Activated CD8-positive, alpha-beta memory T cell treated with anti-CD3 and anti-CD28 coated beads, Interleukin-2, amount 50 U/mL, for 1 hour (primary cell): ENCODE data around the gene UBA6.
"Not testable (repeated sequence)": the region's sequence is repeated elsewhere in the genome, so short reads cannot be mapped to it uniquely, and the experiment has no call there.

Experiments
- DNase-seq: peaks from one replicate; pipeline ENCODE4 v3.0.0-alpha.2; 2020; ENCODE audit errors: extremely low read depth

Gene UBA6

DNA sequence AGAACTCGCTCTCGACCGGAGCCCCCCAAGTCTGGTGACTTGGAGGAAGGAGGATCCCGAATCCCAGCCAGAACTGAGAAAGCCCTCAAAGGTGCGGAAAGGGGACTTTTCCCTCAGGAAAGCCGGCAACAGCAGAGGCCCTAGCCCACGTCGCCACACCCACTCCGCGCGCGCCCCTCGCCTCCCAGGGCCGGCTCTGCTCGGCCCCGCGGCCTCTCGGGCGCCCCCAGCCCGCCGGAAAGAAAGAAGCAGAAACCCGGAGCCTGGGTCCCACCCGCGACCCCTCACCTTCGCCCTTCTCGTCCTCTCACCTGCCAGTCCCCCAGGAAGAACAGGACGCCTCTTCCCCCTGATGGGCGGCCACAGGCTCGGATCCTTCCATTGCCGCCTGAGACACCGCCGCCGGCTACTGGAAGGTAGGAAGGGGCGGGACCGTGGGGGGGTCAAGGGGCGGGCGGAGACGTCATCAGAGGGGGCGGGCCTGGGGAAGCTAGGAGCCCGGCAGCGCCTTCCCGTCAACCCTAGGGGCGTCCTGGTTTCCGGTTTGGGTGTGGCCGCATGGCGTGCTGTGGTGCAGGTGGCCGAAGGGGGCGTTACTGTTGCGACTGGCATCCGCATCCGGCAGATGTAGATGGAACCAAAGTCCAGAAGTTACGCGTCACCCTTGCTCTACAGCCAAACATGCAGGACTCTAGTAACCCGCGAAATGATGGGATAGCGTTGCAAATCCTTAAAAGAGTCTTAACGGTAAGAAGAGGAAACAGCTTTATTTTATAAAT lies at the start of gene UBA6:
Gene UBA6, minus strand, starts transcription at position 418 of the 779 bp plus-strand sequence. Its CDS starts 36 bp downstream, at position 382.
- peak; percentile 91 for DNase-seq

DNA sequence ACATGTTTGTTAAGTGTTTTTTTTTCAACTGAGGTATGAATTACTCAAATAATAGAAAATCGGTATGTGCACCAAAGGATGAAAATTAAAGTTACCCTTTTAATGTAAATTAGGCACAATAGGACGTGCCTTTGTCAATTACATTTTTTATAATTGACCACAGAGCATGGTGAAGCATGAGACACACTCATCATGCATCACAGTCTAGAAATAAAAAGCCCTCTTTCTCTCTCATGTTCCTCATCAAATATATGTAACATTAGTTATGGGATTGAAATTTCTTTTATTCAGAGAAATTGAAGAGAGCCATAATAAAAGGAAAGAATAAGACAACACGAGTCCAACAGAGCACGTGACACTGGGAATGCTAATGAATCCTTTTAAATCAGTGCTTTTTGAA lies 49.7 kb upstream of the UBA6 start:
- no peak for DNase-seq

- DNase-seq, result no peak
Measured at GRCh38 chr4:67749286-67749685, 48.3 kb upstream of the UBA6 start.

DNA sequence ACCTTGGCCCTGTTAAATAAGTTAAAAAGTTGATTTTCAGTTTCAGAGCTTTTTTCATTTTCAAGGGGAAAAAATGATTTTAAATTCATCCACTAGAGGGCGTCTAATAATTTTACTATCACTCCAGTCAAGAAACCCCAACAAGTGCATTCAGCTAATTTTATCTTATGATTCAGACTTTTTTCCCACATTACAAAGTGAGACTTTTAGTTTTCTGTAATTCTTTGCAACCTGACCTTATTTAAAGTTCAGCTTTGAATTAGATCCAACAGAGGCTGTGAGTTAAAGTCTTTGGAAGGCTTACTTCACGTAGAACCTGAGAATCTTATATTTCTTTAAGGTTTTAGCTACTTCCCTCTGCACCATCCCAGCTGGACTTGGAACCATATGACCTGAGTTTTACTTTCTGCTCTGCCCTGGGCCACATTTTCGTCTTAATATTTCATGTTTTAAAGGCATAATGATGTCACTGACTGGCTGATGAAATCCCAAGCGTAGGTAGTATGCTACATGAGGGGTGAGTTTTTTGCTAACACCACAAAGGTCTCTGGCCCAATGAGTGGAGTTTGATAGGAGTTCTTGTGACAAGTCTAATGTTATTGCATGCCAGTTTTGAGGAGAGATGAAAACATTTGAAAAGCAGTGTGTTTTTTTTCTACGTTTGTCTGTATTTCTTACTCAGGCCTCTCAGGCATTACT lies 46.0 kb upstream of the UBA6 start:
- DNase-seq, result no peak

- no peak for DNase-seq
Measured at GRCh38 chr4:67744561-67745283, 43.8 kb upstream of the UBA6 start.

DNA sequence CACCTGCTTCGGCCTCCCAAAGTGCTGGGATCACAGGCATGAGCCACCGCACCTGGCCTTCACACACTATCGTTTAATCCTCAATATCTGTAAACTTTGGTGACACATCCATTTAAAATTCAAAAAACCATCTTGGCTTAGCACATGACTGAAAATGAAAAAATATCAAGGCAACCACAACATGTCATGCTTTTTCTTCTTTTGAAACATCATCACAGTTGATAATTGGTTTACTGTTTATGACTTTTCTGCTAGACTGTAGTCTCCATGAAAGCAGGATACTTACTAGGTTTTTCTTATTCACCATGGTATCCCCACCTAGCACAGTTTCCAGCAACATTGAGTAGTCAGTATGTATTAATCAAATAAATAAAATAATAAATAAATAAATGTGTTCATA lies 42.2 kb upstream of the UBA6 start:
- DNase-seq, result no peak

DNA sequence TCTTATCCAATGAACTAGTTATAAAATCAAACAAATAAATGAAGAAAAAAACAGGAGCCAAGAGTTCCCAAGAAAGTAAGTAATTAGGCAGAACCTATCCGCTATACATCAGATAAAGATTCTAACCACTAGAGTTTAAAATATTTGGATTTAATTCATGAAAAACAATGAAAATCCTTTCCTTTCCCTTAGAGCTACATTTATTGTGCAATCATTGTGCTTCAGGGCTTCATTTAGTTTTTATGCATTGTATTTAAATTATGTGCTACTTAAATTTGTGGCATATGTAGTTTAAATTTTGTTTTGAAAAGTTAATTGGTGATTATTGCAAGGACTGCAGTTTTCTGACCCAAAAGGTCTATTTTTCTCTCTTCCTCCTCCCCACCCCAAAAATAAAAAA lies 35.3 kb upstream of the UBA6 start:
- DNase-seq, result no peak

- no peak for DNase-seq
Measured at GRCh38 chr4:67735325-67735724, 34.4 kb upstream of the UBA6 start.

DNA sequence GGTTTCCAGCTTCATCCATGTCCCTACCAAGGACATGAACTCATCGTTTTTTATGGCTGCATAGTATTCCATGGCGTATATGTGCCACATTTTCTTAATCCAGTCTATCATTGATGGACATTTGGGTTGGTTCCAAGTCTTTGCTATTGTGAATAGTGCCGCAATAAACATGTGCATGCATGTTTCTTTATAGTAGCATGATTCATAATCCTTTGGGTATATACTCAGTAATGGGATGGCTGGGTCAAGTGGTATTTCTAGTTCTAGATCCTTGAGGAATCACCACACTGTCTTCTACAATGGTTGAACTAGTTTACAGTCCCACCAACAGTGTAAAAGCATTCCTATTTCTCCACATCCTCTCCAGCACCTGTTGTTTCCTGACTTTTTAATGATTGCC lies 29.6 kb upstream of the UBA6 start:
- not testable (repeated sequence) for DNase-seq

DNA sequence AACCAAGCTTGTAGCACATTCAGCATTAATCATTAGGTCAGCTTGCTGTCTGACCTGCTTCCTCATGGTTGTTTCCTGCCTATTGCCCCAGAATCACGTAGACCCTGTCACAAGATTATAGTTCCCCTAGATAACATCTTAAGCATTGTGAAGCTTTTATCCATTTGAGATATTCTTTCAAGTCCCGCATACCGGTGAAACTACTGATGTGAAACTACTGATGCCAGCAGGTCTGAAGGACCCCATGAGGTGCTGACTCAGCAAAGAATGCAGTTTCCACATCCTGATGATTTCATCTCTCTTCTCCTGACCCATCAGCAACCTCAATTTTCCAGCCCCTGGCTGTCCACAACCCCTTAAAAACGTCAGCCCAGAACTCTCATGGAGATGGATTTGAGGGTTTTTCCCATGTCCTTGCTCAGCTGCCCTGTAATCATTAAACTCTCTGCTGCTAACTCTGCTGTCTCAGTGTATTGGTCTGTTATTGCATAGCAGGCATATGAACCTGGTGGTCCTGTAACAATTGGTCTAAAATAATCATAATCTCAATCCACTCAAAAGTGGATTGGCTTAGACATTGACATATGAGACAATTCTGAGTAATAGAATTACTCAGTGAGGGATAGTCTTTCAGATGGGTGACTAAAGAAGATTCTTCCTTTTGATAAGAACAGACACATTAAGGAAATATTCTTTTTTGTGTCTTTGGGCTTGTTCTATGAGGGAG lies 26.3 kb upstream of the UBA6 start:
- no peak for DNase-seq

GRCh38 chr4:67725981-67726380 lies 25.0 kb upstream of the UBA6 start:
- DNase-seq, result no peak

- DNase-seq, result no peak
Measured at GRCh38 chr4:67725132-67725531, 24.2 kb upstream of the UBA6 start.

DNA sequence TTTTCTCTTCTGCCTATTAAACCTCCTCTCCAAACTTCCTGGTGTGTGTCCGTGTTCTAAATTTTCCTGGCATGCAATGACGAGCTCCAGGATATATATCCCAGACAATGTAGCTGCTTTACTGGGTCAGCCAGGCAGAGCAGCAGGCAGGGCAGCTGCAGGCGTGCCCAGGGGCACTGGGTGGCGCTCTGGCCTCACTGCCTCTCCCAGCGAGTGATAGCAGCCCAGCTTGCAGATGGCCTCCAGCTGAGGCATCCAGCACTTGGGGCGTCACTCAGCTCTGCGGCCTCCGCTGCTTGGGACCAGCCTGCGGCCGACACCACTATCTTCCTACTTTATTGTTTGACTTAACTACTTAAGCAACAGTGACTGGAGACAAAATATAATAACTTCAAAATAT lies 23.0 kb upstream of the UBA6 start:
- no peak for DNase-seq

DNA sequence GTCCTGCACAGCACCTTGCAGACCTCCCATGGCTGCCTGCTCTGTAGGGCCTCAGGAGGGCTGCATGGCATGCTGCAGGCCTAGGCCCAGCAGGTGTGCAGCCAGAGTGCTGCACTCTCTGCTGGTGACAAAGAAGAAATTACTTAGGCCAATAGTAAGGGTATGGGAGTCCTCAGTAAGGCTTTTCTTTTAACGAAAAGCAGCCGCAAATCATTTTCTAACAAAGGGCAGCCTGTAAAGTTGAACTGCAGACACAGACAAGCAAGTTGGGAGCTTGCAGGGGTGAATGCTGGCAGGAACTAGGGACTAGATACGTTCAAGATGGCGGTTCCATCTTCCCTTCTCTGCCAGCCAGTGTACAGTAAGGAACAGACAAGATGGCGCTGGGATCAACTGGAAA lies 22.4 kb upstream of the UBA6 start:
- no peak for DNase-seq

DNA sequence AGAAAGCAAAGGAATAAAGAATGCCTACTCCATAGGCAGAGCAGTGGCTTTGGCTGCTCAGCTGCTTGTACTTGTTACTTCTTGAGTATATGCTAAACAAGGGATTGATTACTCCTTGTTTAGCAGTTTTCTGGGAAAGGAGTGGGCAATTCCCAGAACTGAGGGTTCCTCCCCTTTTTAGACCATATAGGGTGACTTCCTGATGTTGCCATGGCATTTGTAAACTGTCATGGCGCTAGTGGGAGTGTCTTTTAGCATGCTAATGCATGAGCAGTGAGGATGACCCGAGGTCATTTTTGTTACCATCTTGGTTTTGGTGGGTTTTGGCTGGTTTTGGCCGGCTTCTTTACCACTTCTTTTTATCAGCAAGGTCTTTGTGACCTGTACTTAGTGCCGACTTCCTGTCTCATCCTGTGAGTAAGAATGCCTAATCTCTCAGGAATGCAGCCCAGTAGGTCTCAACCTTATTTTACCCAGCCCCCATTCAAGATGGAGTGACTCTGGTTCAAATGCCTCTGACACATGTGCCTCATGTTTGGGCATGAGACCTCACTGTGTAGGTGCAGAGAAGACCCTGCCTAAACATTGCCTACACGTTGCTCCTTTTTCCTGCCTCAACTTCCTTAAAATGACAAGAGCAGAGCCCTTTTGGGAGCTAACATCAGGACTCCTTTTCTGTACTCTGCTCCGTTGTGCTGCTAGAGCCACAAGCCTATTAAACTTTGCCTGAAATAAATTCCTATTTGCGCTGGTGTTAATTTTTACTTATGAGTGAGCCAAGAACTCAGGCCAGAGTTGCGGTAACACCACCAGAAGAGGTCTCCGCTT lies 21.0 kb upstream of the UBA6 start:
- DNase-seq, result no peak

- DNase-seq, result no peak
Measured at GRCh38 chr4:67721315-67721769, 20.4 kb upstream of the UBA6 start.

DNA sequence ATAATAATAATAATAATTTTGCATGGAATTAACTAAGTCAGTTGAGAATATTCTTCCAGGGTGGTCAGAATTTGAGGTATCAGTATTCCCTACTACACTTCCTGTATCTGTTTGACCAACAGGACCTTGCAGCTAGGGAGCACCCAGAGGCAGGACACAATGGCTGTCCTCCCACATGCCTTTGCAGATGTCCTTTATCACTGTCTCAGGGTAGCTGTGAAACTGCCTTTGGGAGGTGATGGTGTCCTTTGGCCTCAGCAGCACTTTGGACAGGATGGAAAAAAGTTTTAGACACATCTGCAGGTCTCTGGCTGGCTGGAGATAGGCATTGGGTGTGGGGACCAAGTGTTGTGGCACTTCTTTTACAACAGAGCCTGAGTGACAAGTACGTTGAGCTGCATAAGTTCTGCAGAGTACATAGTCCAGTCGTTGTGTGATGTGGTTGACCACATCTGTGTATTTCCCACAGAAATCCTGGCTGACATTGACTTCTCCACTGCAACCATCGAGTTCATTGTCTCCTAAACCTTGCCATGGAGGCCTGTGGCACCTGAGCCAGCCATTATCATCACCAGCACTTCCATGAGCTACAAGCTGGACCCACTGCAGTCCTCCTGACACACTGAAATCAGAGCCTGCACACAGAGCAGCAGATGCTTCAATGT lies 19.1 kb upstream of the UBA6 start:
- DNase-seq, result no peak

- DNase-seq, result no peak
Measured at GRCh38 chr4:67718848-67719247, 17.9 kb upstream of the UBA6 start.

GRCh38 chr4:67717586-67717985 lies 16.6 kb upstream of the UBA6 start:
- DNase-seq, result no peak

GRCh38 chr4:67714955-67715354 lies 14.0 kb upstream of the UBA6 start:
- no peak for DNase-seq

GRCh38 chr4:67714248-67714583 lies 13.3 kb upstream of the UBA6 start:
- no peak for DNase-seq
